HepG2 (cell line): ENCODE data around the gene MORC3. TPM values are rescaled to one million over a fixed set of nuclear protein-coding genes. Genes with fewer than 3 reads are reported as not detected.

Experiments
- CBX1 ChIP-seq: IDR thresholded peaks from one replicate; pipeline ENCODE4 v1.6.1; 2016; ENCODE audit warnings: antibody characterized with exemption, low read depth
- CC2D1A ChIP-seq: sonication (generic); formaldehyde crosslinking; IDR thresholded peaks from 2 replicates; pipeline ENCODE4 v1.8.1; 2023; ENCODE audit warnings: mild to moderate bottlenecking, missing genetic modification reagents
- CENPX ChIP-seq: sonication (generic); formaldehyde crosslinking; IDR thresholded peaks from 2 replicates; pipeline ENCODE4 v1.9.0; 2021; ENCODE audit warnings: mild to moderate bottlenecking, missing genetic modification reagents, moderate library complexity
- HOXA3 ChIP-seq: sonication (generic); formaldehyde crosslinking; IDR thresholded peaks from 2 replicates; pipeline ENCODE4 v1.5.0; 2020; ENCODE audit warnings: missing genetic modification reagents
- IKZF4 ChIP-seq: sonication (generic); formaldehyde crosslinking; IDR thresholded peaks from 2 replicates; pipeline ENCODE4 v1.5.1; 2020; ENCODE audit warnings: borderline replicate concordance, mild to moderate bottlenecking, low read depth, missing genetic modification reagents; ENCODE audit errors: not compliant biosample characterization
- PAX8 ChIP-seq: sonication (generic); formaldehyde crosslinking; IDR thresholded peaks from 2 replicates; pipeline ENCODE4 v1.8.0; 2022; ENCODE audit warnings: mild to moderate bottlenecking, missing genetic modification reagents, borderline replicate concordance
- RELA ChIP-seq: sonication (generic); formaldehyde crosslinking; IDR thresholded peaks from 2 replicates; pipeline ENCODE4 v1.4.0; 2020; ENCODE audit warnings: missing genetic modification reagents
- SMC3 ChIP-seq: IDR thresholded peaks from 2 replicates; pipeline ENCODE4 v1.6.1; 2011; ENCODE audit warnings: low read length, improper control_type of control experiment
- TCF7 ChIP-seq: sonication (generic); IDR thresholded peaks from 2 replicates; pipeline ENCODE4 v1.6.1; 2016; ENCODE audit warnings: antibody characterized with exemption, low read depth
- ZHX2 ChIP-seq, 2 experiments: sonication (generic) in 1 of 2; formaldehyde crosslinking in 1 of 2; IDR thresholded peaks; 2 replicates each; pipeline versions ENCODE4 v1.6.1 to v1.9.0; 2014 to 2022; ENCODE audit warnings: antibody characterized with exemption in 1 of 2, borderline replicate concordance in 1 of 2, inconsistent platforms in 1 of 2, low read depth in 1 of 2, missing genetic modification reagents in 1 of 2
- ZNF251 ChIP-seq: sonication (generic); formaldehyde crosslinking; IDR thresholded peaks from 2 replicates; pipeline ENCODE4 v1.9.0; 2021; ENCODE audit warnings: mild to moderate bottlenecking, missing genetic modification reagents
- ZNF383 ChIP-seq: sonication (generic); formaldehyde crosslinking; IDR thresholded peaks from 2 replicates; pipeline ENCODE4 v1.4.0; 2020; ENCODE audit warnings: missing genetic modification reagents, mild to moderate bottlenecking, borderline replicate concordance
- ZNF609 ChIP-seq: sonication (generic); formaldehyde crosslinking; IDR thresholded peaks from 2 replicates; pipeline ENCODE4 v1.4.0; 2020; ENCODE audit warnings: mild to moderate bottlenecking, missing genetic modification reagents, borderline replicate concordance
- ZSCAN9 ChIP-seq: IDR thresholded peaks from 2 replicates; pipeline ENCODE4 v1.6.1; 2016; ENCODE audit warnings: borderline replicate concordance
- polyA plus RNA-seq, 8 experiments: library from polyadenylated mRNA; depleted of rRNA in 3 of 8; stranded (reverse) in 7 of 8; unstranded in 1 of 8; fragments of >200 nt; fragmentation: Illumina TruSeq in 4 of 8; extraction: Trizol in 4 of 8; gene quantifications; 2 replicates each; pipeline versions ENCODE4 v1.2.1 to v1.2.3, GENCODE V29; 2011 to 2016; ENCODE audit warnings: low read depth in 4 of 8, missing spikeins in 1 of 8, mixed read lengths in 1 of 8; ENCODE audit not compliant: insufficient read depth in 1 of 8
- total RNA-seq, 5 experiments: library from RNA; depleted of rRNA; stranded (reverse); fragments of >200 nt; fragmentation: Illumina TruSeq; extraction: Trizol; gene quantifications; 2 replicates each; pipeline ENCODE4 v1.2.3, GENCODE V29; 2016; ENCODE audit warnings: low read depth in 1 of 5

MORC3 gene
- total and polyA plus RNA-seq, 2 of the 13 experiments (the other 11 are each of a cell fraction or from before 2014, with no cell fraction given), result 12.9 to 19.5 TPM

GRCh38 chr21:36319767-36320420, at the start of gene MORC3 (continued):
- TF ChIP-seq ZNF609 (CRISPR knock-in tag), result no peak
- TF ChIP-seq ZSCAN9 (CRISPR knock-in tag), result no peak
- TF ChIP-seq PAX8, result no peak
- TF ChIP-seq CC2D1A (CRISPR knock-in tag), result no peak
- peak; percentile 71 for TF ChIP-seq HOXA3 (CRISPR knock-in tag)
- TF ChIP-seq TCF7, result no peak
- no peak for TF ChIP-seq IKZF4 (CRISPR knock-in tag)
- peak; percentile 44; the same call in 1 of the 2 replicates for TF ChIP-seq ZHX2 (IDR thresholded peaks at IDR 0.05; ENCODE audit: low read depth)
- TF ChIP-seq ZHX2 (CRISPR knock-in tag; IDR thresholded peaks at IDR 0.05; ENCODE audit: borderline replicate concordance), result no peak
- TF ChIP-seq ZNF251 (CRISPR knock-in tag), result no peak
- TF ChIP-seq CENPX (CRISPR knock-in tag), result no peak
- no peak for TF ChIP-seq CBX1
- TF ChIP-seq RELA (CRISPR knock-in tag), result no peak
- TF ChIP-seq SMC3, result no peak
- no peak for TF ChIP-seq ZNF383 (CRISPR knock-in tag)
